Trophoblast cell (in vitro differentiated cells and primary cell): Measurements from ENCODE around the gene SLC38A1.

Experiments used
- DNase-seq, 2 donors: peaks; one replicate each; pipeline ENCODE4 v3.0.0-alpha.2; 2016
- H2AFZ ChIP-seq: 2 replicates; pipeline ENCODE4 v1.6.1; 2013; ENCODE audit warnings: low read length, moderate library complexity, mild to moderate bottlenecking; ENCODE audit not compliant: insufficient read depth, poor library complexity
- H2AK5ac ChIP-seq: 2 replicates; pipeline ENCODE4 v1.6.1; 2013; ENCODE audit warnings: mild to moderate bottlenecking, low read length
- H2BK120ac ChIP-seq: 2 replicates; pipeline ENCODE4 v1.6.1; 2013; ENCODE audit warnings: low read length, mild to moderate bottlenecking, moderate library complexity; ENCODE audit not compliant: insufficient read depth, poor library complexity
- H2BK12ac ChIP-seq: 2 replicates; pipeline ENCODE4 v1.6.1; 2013; ENCODE audit warnings: mild to moderate bottlenecking, low read length, moderate library complexity
- H2BK5ac ChIP-seq: 2 replicates; pipeline ENCODE4 v1.6.1; 2013; ENCODE audit warnings: low read length, low read depth, moderate library complexity, mild to moderate bottlenecking; ENCODE audit not compliant: poor library complexity
- H3K14ac ChIP-seq: 2 replicates; pipeline ENCODE4 v1.6.1; 2013; ENCODE audit warnings: mild to moderate bottlenecking, low read length
- H3K18ac ChIP-seq: 2 replicates; pipeline ENCODE4 v1.6.1; 2013; ENCODE audit warnings: mild to moderate bottlenecking, low read length
- H3K23ac ChIP-seq: 2 replicates; pipeline ENCODE4 v1.6.1; 2013; ENCODE audit warnings: low read length
- H3K27ac ChIP-seq: 2 replicates; pipeline ENCODE4 v1.5.1; 2013; ENCODE audit warnings: low read depth, mild to moderate bottlenecking, inconsistent platforms, low read length, moderate library complexity
- H3K27me3 ChIP-seq: 2 replicates; pipeline ENCODE4 v1.6.1; 2013; ENCODE audit warnings: inconsistent platforms, mild to moderate bottlenecking, low read length, moderate library complexity; ENCODE audit not compliant: insufficient read depth
- H3K36me3 ChIP-seq, 2 experiments: 1 replicate in 1 of 2; 2 replicates in 1 of 2; pipeline ENCODE4 v1.6.1; 2013; ENCODE audit warnings: low read length in 2 of 2, mild to moderate bottlenecking in 2 of 2, moderate library complexity in 1 of 2; ENCODE audit not compliant: insufficient read depth in 2 of 2, control insufficient read depth in 1 of 2
- H3K4ac ChIP-seq: 2 replicates; pipeline ENCODE4 v1.6.1; 2013; ENCODE audit warnings: low read depth, mild to moderate bottlenecking, low read length, moderate library complexity
- H3K4me1 ChIP-seq, 2 experiments: 1 replicate in 1 of 2; 2 replicates in 1 of 2; pipeline ENCODE4 v1.6.1; 2013; ENCODE audit warnings: low read length in 2 of 2, mild to moderate bottlenecking in 2 of 2, moderate library complexity in 1 of 2; ENCODE audit not compliant: insufficient read depth in 2 of 2, control insufficient read depth in 1 of 2
- H3K4me2 ChIP-seq: 2 replicates; pipeline ENCODE4 v1.6.1; 2013; ENCODE audit warnings: inconsistent platforms, mild to moderate bottlenecking, low read length, moderate library complexity
- H3K4me3 ChIP-seq: 2 replicates; pipeline ENCODE4 v1.5.1; 2013; ENCODE audit warnings: mild to moderate bottlenecking, low read depth, low read length, inconsistent platforms
- H3K79me1 ChIP-seq: one replicate; pipeline ENCODE4 v1.6.1; 2013; ENCODE audit warnings: low read length
- H3K79me2 ChIP-seq: 2 replicates; pipeline ENCODE4 v1.6.1; 2013; ENCODE audit warnings: low read length, mild to moderate bottlenecking; ENCODE audit not compliant: control insufficient read depth, insufficient read depth, poor library complexity
- H3K9ac ChIP-seq: 2 replicates; pipeline ENCODE4 v1.6.1; 2013; ENCODE audit warnings: mild to moderate bottlenecking, low read length
- H3K9me3 ChIP-seq: 2 replicates; pipeline ENCODE4 v1.6.1; 2013; ENCODE audit warnings: low read depth, mild to moderate bottlenecking, control low read depth, inconsistent platforms, low read length; ENCODE audit not compliant: insufficient read depth
- H4K12ac ChIP-seq: 2 replicates; pipeline ENCODE4 v1.6.1; 2013; ENCODE audit warnings: low read depth, mild to moderate bottlenecking, low read length, moderate library complexity
- H4K8ac ChIP-seq: 2 replicates; pipeline ENCODE4 v1.6.1; 2013; ENCODE audit warnings: low read depth, mild to moderate bottlenecking, low read length, moderate library complexity
- H4K91ac ChIP-seq: one replicate; pipeline ENCODE4 v1.6.1; 2013; ENCODE audit warnings: low read depth, mild to moderate bottlenecking, low read length, moderate library complexity
- WGBS: extraction: QIAGEN DNeasy Blood & Tissue Kit; methylation state at CpG from one replicate; pipeline ENCODE4 v1.1.7; 2013; ENCODE audit warnings: missing lambda C conversion rate; ENCODE audit not compliant: insufficient read length, insufficient coverage; ENCODE audit errors: extremely low coverage; 5-methylcytosine and 5-hydroxymethylcytosine counted together

Gene SLC38A1

DNA sequence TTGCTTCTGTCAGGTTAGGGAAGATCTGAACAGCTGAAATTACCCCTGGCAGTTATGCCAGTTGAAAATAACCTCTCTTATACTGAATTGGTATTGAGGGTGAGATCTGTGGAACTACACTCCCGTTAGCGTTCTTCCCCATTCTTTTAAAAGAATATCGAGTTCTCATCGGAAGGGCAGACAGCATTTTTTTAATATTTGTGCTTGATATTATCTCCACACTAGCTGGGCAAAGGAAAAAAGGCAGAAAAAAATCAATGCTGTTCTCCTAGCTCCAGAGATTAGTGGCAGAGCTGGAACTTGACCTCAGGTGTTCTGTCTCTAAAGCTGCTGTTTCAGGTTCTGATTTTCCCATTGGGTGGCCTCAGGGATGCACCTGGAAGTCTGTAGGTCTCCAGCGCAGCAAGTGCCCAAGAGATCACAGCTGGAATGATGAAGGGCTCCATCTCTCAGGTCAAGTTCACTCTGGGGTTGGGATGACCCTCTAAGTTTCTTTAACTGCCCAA lies 67.5 kb downstream of the SLC38A1 start:
- Histone ChIP-seq H3K4me3 (no peak overlapping the region), H4K8ac (no peak overlapping the region), H4K12ac (no peak overlapping the region), H3K4ac (no peak overlapping the region), H3K4me1 (no peaks in the 10 kb centered on the region), H2BK12ac (no peak overlapping the region), H3K9ac (no peak overlapping the region), H2AK5ac (no peak overlapping the region), H3K79me2 (no peaks in the 10 kb centered on the region), H3K18ac (no peak overlapping the region), H3K27me3 (no peaks in the 10 kb centered on the region), H2BK120ac (no peak overlapping the region), H4K91ac (no peak overlapping the region), H3K27ac (no peak overlapping the region), H3K36me3 (peaks cover 26 to 55% of the 10 kb centered on the region in 2 experiments), H3K14ac (no peak overlapping the region), H3K9me3 (peaks cover 3% of the 10 kb centered on the region), H3K4me2 (no peak overlapping the region), H3K79me1 (no peaks in the 10 kb centered on the region), H3K23ac (no peak overlapping the region), H2BK5ac (no peak overlapping the region), H2AFZ (no peak overlapping the region)
- WGBS = no CpG with 5 or more reads among the region's 5 CpGs
- peak in 1 of 2 donors; percentile 59 for DNase-seq

DNA sequence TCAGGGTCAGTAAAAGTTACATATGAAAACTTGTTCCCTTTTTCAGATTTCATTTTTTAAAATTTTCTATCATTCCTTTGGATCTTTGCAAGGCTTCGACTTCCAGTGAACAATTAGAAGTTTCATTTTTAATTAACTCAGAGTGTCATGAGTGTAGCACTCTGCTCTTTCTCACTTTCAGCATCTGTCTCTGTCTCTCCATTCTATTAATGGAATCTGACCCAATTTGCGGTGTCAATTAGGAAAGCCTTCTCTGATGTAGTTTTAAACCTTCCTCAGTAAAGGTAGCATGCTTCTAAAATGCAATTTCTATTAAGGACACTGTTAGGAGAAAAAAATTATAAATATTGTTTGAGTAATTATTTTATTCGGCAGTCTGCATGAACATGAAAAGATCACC lies 68.3 kb downstream of the SLC38A1 start:
- no peak overlapping the region for H3K9ac ChIP-seq
- no peak overlapping the region for H3K14ac ChIP-seq
- no peak overlapping the region for H3K4me2 ChIP-seq
- H3K27ac ChIP-seq = no peak overlapping the region
- no peaks in the 10 kb centered on the region for H3K4me1 ChIP-seq
- no peak overlapping the region for H2BK120ac ChIP-seq
- no peak overlapping the region for H2AFZ ChIP-seq
- H2AK5ac ChIP-seq = no peak overlapping the region
- H2BK5ac ChIP-seq = no peak overlapping the region
- WGBS = no CpG with 5 or more reads among the region's 3 CpGs
- no peak for DNase-seq
- H3K79me2 ChIP-seq = no peaks in the 10 kb centered on the region
- H3K36me3 ChIP-seq = peaks cover 34 to 58% of the 10 kb centered on the region in 2 experiments
- H3K4me3 ChIP-seq = no peak overlapping the region
- no peaks in the 10 kb centered on the region for H3K79me1 ChIP-seq
- no peak overlapping the region for H3K18ac ChIP-seq
- H4K91ac ChIP-seq = no peak overlapping the region
- H3K4ac ChIP-seq = no peak overlapping the region
- H3K23ac ChIP-seq = no peak overlapping the region
- H2BK12ac ChIP-seq = no peak overlapping the region
- peaks cover 8% of the 10 kb centered on the region for H3K9me3 ChIP-seq
- no peak overlapping the region for H4K12ac ChIP-seq
- no peak overlapping the region for H4K8ac ChIP-seq
- H3K27me3 ChIP-seq = no peaks in the 10 kb centered on the region

DNA sequence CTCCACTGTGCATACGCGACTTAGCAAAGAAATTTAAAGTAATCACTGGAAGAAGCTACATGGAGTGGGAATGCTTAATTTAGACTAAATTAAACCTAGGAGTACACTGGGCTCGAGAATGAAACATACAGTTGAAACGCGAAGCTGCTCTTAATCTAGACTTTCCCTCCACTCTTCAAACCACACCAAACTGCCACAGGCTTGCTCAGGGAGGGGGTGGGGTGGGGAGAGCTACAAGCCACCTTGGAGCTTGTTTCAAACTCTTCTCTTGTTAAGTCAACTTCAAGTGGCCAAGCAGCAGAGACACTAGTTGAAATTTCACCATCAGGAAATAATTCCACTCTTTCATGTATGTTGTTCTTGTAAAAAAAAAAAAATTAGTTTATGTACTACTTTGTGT lies 69.9 kb downstream of the SLC38A1 start:
- no peaks in the 10 kb centered on the region for H3K27me3 ChIP-seq
- H3K18ac ChIP-seq = no peak overlapping the region

DNA sequence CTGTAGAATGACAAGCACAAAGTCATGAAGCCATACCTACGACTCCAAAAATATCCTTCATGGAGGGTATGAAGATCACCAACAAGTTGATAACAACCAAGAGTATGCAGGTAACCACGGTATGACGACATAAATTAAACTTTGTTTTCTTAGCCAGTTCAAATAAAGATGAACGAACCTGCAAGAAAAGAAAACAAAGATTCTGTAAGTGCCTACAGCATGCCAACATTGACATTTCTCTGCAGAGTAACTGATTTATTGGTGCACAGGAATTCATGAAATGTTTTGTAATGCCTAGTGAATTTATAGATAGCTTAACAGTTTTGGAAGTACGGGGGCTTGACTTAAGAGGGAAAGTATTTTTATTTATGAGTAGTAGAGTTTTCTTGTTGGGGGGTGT lies 71.0 kb downstream of the SLC38A1 start:
- Histone ChIP-seq H3K79me1 (no peaks in the 10 kb centered on the region), H4K91ac (no peak overlapping the region), H2AK5ac (no peak overlapping the region), H2BK5ac (no peak overlapping the region), H3K9ac (no peak overlapping the region), H3K79me2 (no peaks in the 10 kb centered on the region), H3K27ac (no peak overlapping the region), H3K9me3 (peaks cover 14% of the 10 kb centered on the region), H3K27me3 (no peaks in the 10 kb centered on the region), H3K36me3 (peaks cover 38 to 61% of the 10 kb centered on the region in 2 experiments), H3K14ac (no peak overlapping the region), H2AFZ (no peak overlapping the region), H3K4me2 (no peak overlapping the region), H3K18ac (no peak overlapping the region), H3K4ac (no peak overlapping the region), H4K8ac (no peak overlapping the region), H2BK12ac (no peak overlapping the region), H3K23ac (no peak overlapping the region), H4K12ac (no peak overlapping the region), H2BK120ac (no peak overlapping the region), H3K4me1 (no peaks in the 10 kb centered on the region), H3K4me3 (no peak overlapping the region)
- no peak for DNase-seq
- no CpG with 5 or more reads among the region's 5 CpGs for WGBS

More for the DNA sequence above, 69.9 kb downstream of the SLC38A1 start:
- Histone ChIP-seq H3K4ac (no peak overlapping the region), H3K9ac (no peak overlapping the region), H3K23ac (no peak overlapping the region), H3K9me3 (peaks cover 14% of the 10 kb centered on the region), H3K4me3 (no peak overlapping the region), H2BK120ac (no peak overlapping the region), H2BK12ac (no peak overlapping the region), H2AK5ac (no peak overlapping the region), H3K4me1 (no peaks in the 10 kb centered on the region), H4K91ac (no peak overlapping the region), H4K12ac (no peak overlapping the region), H3K4me2 (no peak overlapping the region), H3K79me2 (no peaks in the 10 kb centered on the region), H2AFZ (no peak overlapping the region), H2BK5ac (no peak overlapping the region), H3K36me3 (peaks cover 41 to 69% of the 10 kb centered on the region in 2 experiments), H3K27ac (no peak overlapping the region), H3K79me1 (no peaks in the 10 kb centered on the region), H3K14ac (no peak overlapping the region), H4K8ac (no peak overlapping the region)
- no peak for DNase-seq
- no CpG with 5 or more reads among the region's 5 CpGs for WGBS
